ENCODE data around the gene RHBG. TPM values are rescaled to one million over a fixed set of nuclear protein-coding genes. Genes with fewer than 3 reads are reported as not detected.

RHBG gene
- total RNA-seq, 1 experiment from 2014 or later = 1.5 TPM

- H3K27me3 ChIP-seq (ENCODE audit: insufficient read depth, low read length) = no peaks in the 10 kb centered on the region
- no peak overlapping the region for H2BK12ac ChIP-seq (ENCODE audit: insufficient read length, low read depth, low read length)
- H2BK15ac ChIP-seq (ENCODE audit: low read depth, low read length) = no peak overlapping the region
- WGBS (ENCODE audit: extremely low coverage, insufficient read length, low lambda C conversion rate) = no CpG with 5 or more reads among the region's 25 CpGs
- H2BK20ac ChIP-seq (ENCODE audit: low read depth, low read length, poor library complexity, severe bottlenecking) = no peak overlapping the region
- H3K9ac ChIP-seq (ENCODE audit: extremely low read depth, insufficient read length, low read length) = no peak overlapping the region
- H4K8ac ChIP-seq (replicated peaks; ENCODE audit: insufficient read length, low read depth, low read length) = no peak overlapping the region
- no peak overlapping the region for H3K56ac ChIP-seq (ENCODE audit: insufficient read length, low read depth, low read length)
- no peak overlapping the region for H4K5ac ChIP-seq (ENCODE audit: insufficient read length, low read depth, low read length)
- no peaks in the 10 kb centered on the region for H3K79me1 ChIP-seq (ENCODE audit: insufficient read depth, low read depth, low read length, poor library complexity, severe bottlenecking)
- Mint-ChIP-seq H3K27ac (no peak overlapping the region; a peak in 2 of 7 replicates), H3K4me1 (peaks cover 28 to 33% of the 10 kb centered on the region in 2 experiments), H3K36me3 (ENCODE audit: insufficient read depth in 1 of 3, low read depth in 3 of 3) (peaks cover 0 to 10% (median 0%) of the 10 kb centered on the region in 3 experiments; a peak in 4 of 7 replicates), H3K9me3 (peaks cover 3 to 4% of the 10 kb centered on the region in 2 experiments; a peak in 4 of 5 replicates), H3K27me3 (ENCODE audit: low read depth) (peaks cover 16% of the 10 kb centered on the region), H3K4me3 (no peak overlapping the region)
- no peak overlapping the region for H3K4me2 ChIP-seq (ENCODE audit: insufficient read depth, insufficient read length, low read length)
- no peak overlapping the region for H3K14ac ChIP-seq (ENCODE audit: insufficient read depth, low read length)
- no peak overlapping the region for H4K91ac ChIP-seq (ENCODE audit: insufficient read length, low read depth, low read length)
- no peak for TF ChIP-seq CTCF (conservative IDR thresholded peaks at IDR 0.05)
- H2BK5ac ChIP-seq (ENCODE audit: insufficient read length, low read length) = no peak overlapping the region
- no peak overlapping the region for H3K27ac ChIP-seq (ENCODE audit: insufficient read length, low read depth, low read length)
- no peaks in the 10 kb centered on the region for H3K23me2 ChIP-seq (ENCODE audit: insufficient read length, low read depth, low read length, poor library complexity, severe bottlenecking)
- H3K9me3 ChIP-seq (ENCODE audit: control insufficient read depth, low read depth, low read length) = no peaks in the 10 kb centered on the region
- no peaks in the 10 kb centered on the region for H3K79me2 ChIP-seq (ENCODE audit: insufficient read depth, low read length)
- H2AFZ ChIP-seq (ENCODE audit: low read length) = no peak overlapping the region
- no peak overlapping the region for H3K4ac ChIP-seq (ENCODE audit: low read depth, low read length)
- no peak for DNase-seq
- H3K4me1 ChIP-seq (ENCODE audit: insufficient read depth, low read length) = peaks cover 8% of the 10 kb centered on the region; the same call in 1 of the 2 replicates
- H4K20me1 ChIP-seq (ENCODE audit: control insufficient read depth, insufficient read depth, insufficient read length) = peaks cover 2% of the 10 kb centered on the region
- H2AK5ac ChIP-seq (ENCODE audit: insufficient read length, low read length) = no peak overlapping the region
- no peak overlapping the region for H3T11ph ChIP-seq (ENCODE audit: low read length)
- no peak overlapping the region for H3K23ac ChIP-seq (ENCODE audit: insufficient read length, low read depth, low read length)
- H3K18ac ChIP-seq (ENCODE audit: insufficient read length, low read depth, low read length) = no peak overlapping the region
- no peak overlapping the region for H2BK120ac ChIP-seq (ENCODE audit: low read depth, low read length, poor library complexity, severe bottlenecking)
Measured at GRCh38 chr1:156400191-156400935, 31.4 kb downstream of the RHBG start.
